Spleen (tissue), 7 donors: ENCODE measurements around the gene MCEMP1.

Experiments used
- CTCF ChIP-seq, 11 experiments: fragments of 200-600 bp in 7 of 11; fragments of 450-650 bp in 4 of 11; sonication (generic) in 4 of 11; IDR thresholded peaks in 8 of 11; conservative IDR thresholded peaks in 3 of 11; 1 replicate in 7 of 11; 2 replicates in 4 of 11; pipeline versions ENCODE4 v1.4.0 to v1.8.0; 2016 to 2021; ENCODE audit warnings: antibody characterized with exemption in 11 of 11, inconsistent platforms in 4 of 11, mild to moderate bottlenecking in 1 of 11
- POLR2A ChIP-seq, 3 donors: fragments of 450-650 bp; IDR thresholded peaks; one replicate each; pipeline ENCODE4 v1.5.1; 2017; ENCODE audit warnings: antibody characterized with exemption in 3 of 3, mild to moderate bottlenecking in 1 of 3
- POLR2AphosphoS5 ChIP-seq, 3 donors: sonication (generic); formaldehyde crosslinking; IDR thresholded peaks; one replicate each; pipeline ENCODE4 v1.5.1; 2017; ENCODE audit warnings: antibody characterized with exemption in 3 of 3
- donor health status: DM: no; HTN: no; CAD: no; lungs with moderate emphysema.
- donor health status: DM: no; HTN: no; CAD: no.
- donor health status: DM: no; HTN: no; CAD: no.

- TF ChIP-seq CTCF (IDR thresholded peaks at IDR 0.05 in 8 of 11, conservative IDR thresholded peaks at IDR 0.05 in 3 of 11) (no peak), POLR2AphosphoS5 (IDR thresholded peaks at IDR 0.05) (peak in 1 of 3 donors; percentile 71), POLR2A (IDR thresholded peaks at IDR 0.05) (no peak)
Observed at GRCh38 chr19:7670150-7670783, 6.6 kb upstream of the MCEMP1 start.
